ENCODE data around the gene KCNQ5.

- TF ChIP-seq, protein P1, sequence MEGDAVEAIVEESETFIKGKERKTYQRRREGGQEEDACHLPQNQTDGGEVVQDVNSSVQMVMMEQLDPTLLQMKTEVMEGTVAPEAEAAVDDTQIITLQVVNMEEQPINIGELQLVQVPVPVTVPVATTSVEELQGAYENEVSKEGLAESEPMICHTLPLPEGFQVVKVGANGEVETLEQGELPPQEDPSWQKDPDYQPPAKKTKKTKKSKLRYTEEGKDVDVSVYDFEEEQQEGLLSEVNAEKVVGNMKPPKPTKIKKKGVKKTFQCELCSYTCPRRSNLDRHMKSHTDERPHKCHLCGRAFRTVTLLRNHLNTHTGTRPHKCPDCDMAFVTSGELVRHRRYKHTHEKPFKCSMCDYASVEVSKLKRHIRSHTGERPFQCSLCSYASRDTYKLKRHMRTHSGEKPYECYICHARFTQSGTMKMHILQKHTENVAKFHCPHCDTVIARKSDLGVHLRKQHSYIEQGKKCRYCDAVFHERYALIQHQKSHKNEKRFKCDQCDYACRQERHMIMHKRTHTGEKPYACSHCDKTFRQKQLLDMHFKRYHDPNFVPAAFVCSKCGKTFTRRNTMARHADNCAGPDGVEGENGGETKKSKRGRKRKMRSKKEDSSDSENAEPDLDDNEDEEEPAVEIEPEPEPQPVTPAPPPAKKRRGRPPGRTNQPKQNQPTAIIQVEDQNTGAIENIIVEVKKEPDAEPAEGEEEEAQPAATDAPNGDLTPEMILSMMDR (IDR thresholded peaks at IDR 0.05), result no peak
- TF ChIP-seq POLR2A (IDR thresholded peaks at IDR 0.05), result no peak
These were observed 167.3 kb downstream of the KCNQ5 start for GRCh38 chr6:72789145-72789544.
